ENCODE measurements around the gene C1QB. TPM values are rescaled to one million over a fixed set of nuclear protein-coding genes. Genes with fewer than 3 reads are reported as not detected.
A peak's percentile ranks its signal among the peaks of the same experiment; 100 is the strongest.

Gene C1QB
- total and polyA plus RNA-seq, 10 donors = 225 to 3,817 (median 1,581) TPM

- H3K36me3 ChIP-seq = peaks cover 0 to 17% (median 0%) of the 10 kb centered on the region in 6 donors
- TF ChIP-seq, protein P1, sequence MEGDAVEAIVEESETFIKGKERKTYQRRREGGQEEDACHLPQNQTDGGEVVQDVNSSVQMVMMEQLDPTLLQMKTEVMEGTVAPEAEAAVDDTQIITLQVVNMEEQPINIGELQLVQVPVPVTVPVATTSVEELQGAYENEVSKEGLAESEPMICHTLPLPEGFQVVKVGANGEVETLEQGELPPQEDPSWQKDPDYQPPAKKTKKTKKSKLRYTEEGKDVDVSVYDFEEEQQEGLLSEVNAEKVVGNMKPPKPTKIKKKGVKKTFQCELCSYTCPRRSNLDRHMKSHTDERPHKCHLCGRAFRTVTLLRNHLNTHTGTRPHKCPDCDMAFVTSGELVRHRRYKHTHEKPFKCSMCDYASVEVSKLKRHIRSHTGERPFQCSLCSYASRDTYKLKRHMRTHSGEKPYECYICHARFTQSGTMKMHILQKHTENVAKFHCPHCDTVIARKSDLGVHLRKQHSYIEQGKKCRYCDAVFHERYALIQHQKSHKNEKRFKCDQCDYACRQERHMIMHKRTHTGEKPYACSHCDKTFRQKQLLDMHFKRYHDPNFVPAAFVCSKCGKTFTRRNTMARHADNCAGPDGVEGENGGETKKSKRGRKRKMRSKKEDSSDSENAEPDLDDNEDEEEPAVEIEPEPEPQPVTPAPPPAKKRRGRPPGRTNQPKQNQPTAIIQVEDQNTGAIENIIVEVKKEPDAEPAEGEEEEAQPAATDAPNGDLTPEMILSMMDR (IDR thresholded peaks at IDR 0.05 in 8 of 11, conservative IDR thresholded peaks at IDR 0.05 in 3 of 11) = peak; percentile 47 to 95 (median 91)
- TF ChIP-seq POLR2A (IDR thresholded peaks at IDR 0.05) = no peak
- TF ChIP-seq POLR2AphosphoS5 (IDR thresholded peaks at IDR 0.05) = peak; percentile 65 to 82 (median 71)
- peak overlapping the region in 1 of 8 donors; percentile 10 for H3K4me3 ChIP-seq
- H3K27ac ChIP-seq = peak overlapping the region in 5 of 8 donors; percentile 18 to 73 (median 54)
- intact Hi-C loops (cut with DNase I; ENCODE audit: low total_unique reads) = loop anchor here (5.0 kb wide), 2 partner anchors 220 to 510 kb away; no protein-coding TSS in a partner anchor
- H3K27me3 ChIP-seq (replicated peaks in 1 of 7) = peaks cover 0 to 55% (median 6%) of the 10 kb centered on the region in 7 donors
- 10 to 15% (median 11%) methylated on average over 18 of the region's 18 CpGs for WGBS, 5 donors
- H3K9me3 ChIP-seq = no peaks in the 10 kb centered on the region
- DNase-seq = peak; percentile 91
- H3K4me1 ChIP-seq = peaks cover 0 to 45% (median 9%) of the 10 kb centered on the region in 6 donors
Measured at GRCh38 chr1:22641906-22642636, 11.0 kb upstream of the C1QB start.

- no peak for DNase-seq
- WGBS, 5 donors = 44 to 68% (median 55%) methylated on average over 8 of the region's 8 CpGs
- Histone ChIP-seq H3K4me1 (peaks cover 0 to 38% (median 9%) of the 10 kb centered on the region in 6 donors), H3K27me3 (replicated peaks in 1 of 7) (peaks cover 0 to 57% (median 6%) of the 10 kb centered on the region in 7 donors), H3K36me3 (peaks cover 0 to 24% (median 0%) of the 10 kb centered on the region in 6 donors), H3K9me3 (no peaks in the 10 kb centered on the region), H3K4me3 (peak within 1 kb of the TSS in 5 of 8 donors; percentile 18 to 65 (median 32)), H3K27ac (peak within 1 kb of the TSS in 6 of 8 donors; percentile 20 to 80 (median 72))
- TF ChIP-seq, protein P1 (IDR thresholded peaks at IDR 0.05 in 8 of 11, conservative IDR thresholded peaks at IDR 0.05 in 3 of 11) = no peak
- TF ChIP-seq POLR2AphosphoS5 (IDR thresholded peaks at IDR 0.05) (peak; percentile 70 to 76 (median 75)), POLR2A (IDR thresholded peaks at IDR 0.05) (peak in 1 of 3 donors; percentile 4)
- intact Hi-C loops (cut with DNase I; ENCODE audit: low total_unique reads) = loop anchor here (5.0 kb wide), 2 partner anchors 221 to 511 kb away; no protein-coding TSS in a partner anchor
Measured at GRCh38 chr1:22643381-22643780, 9.7 kb upstream of the C1QB start, which contains the start of gene C1QC. C1QC (plus strand) TSS chr1:22643633; CDS start chr1:22644024, 391 bp downstream.

DNA sequence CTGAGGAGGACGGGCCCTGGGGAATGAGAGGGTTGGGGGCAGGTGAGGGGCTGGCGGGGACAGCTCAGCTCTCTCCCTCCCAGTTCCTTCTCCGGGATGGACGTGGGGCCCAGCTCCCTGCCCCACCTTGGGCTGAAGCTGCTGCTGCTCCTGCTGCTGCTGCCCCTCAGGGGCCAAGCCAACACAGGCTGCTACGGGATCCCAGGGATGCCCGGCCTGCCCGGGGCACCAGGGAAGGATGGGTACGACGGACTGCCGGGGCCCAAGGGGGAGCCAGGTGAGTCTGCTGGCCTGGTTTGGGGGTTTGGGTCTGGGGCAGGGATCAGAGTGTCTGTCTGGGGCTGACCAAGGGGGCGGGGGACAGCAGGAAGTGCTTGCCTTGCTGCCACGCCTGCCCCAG is 9.1 kb upstream of the C1QB start:
- DNase-seq = no peak
- Histone ChIP-seq H3K36me3 (peaks cover 0 to 20% (median 0%) of the 10 kb centered on the region in 6 donors), H3K4me3 (peak overlapping the region in 5 of 8 donors; percentile 18 to 65 (median 32)), H3K4me1 (peaks cover 0 to 32% (median 9%) of the 10 kb centered on the region in 6 donors), H3K27me3 (replicated peaks in 1 of 7) (peaks cover 0 to 51% (median 6%) of the 10 kb centered on the region in 7 donors), H3K9me3 (no peaks in the 10 kb centered on the region), H3K27ac (peak overlapping the region in 6 of 8 donors; percentile 20 to 80 (median 72))
- TF ChIP-seq POLR2AphosphoS5 (IDR thresholded peaks at IDR 0.05) = peak in 1 of 3 donors; percentile 62
- TF ChIP-seq, protein P1 (IDR thresholded peaks at IDR 0.05 in 8 of 11, conservative IDR thresholded peaks at IDR 0.05 in 3 of 11) = no peak
- 57 to 88% (median 81%) methylated on average over 4 to 12 of the region's 12 CpGs for WGBS, 5 donors
- intact Hi-C loops (cut with DNase I; ENCODE audit: low total_unique reads) = loop anchor here (5.0 kb wide), 2 partner anchors 222 to 512 kb away; no protein-coding TSS in a partner anchor

DNA sequence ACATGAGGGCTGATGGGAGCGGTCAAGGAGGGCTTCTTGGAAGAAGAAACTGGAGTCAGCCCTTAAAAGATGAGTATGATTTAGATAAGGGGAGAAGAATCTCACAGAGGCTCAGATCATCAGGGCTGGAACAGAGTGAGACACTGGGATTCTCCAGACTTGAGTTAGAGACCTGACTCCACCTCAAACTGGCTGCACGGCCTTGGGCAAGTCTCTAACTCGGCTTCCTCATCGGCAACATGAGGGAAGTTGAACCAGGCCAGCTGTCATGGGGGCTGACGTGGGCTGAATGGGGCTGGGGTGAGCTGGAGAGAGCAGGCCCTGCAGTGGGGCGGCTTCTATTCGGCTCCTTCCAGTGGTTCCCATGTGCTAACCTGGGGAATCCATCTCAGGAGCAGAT is 7.1 kb upstream of the C1QB start:
- H3K27me3 ChIP-seq (replicated peaks in 1 of 7) = peaks cover 0 to 34% (median 6%) of the 10 kb centered on the region in 7 donors
- DNase-seq = no peak
- WGBS, 5 donors = 55 to 71% (median 64%) methylated on average over 7 of the region's 7 CpGs
- H3K36me3 ChIP-seq = peaks cover 0 to 10% (median 0%) of the 10 kb centered on the region in 6 donors
- H3K4me1 ChIP-seq = peaks cover 0 to 17% (median 9%) of the 10 kb centered on the region in 6 donors
- no peaks in the 10 kb centered on the region for H3K9me3 ChIP-seq
- peak; percentile 19 to 53 (median 42) for TF ChIP-seq POLR2AphosphoS5 (IDR thresholded peaks at IDR 0.05)
- TF ChIP-seq POLR2A (IDR thresholded peaks at IDR 0.05) = no peak
- peak overlapping the region in 5 of 8 donors; percentile 51 to 80 (median 74) for H3K27ac ChIP-seq
- intact Hi-C loops (cut with DNase I; ENCODE audit: low total_unique reads) = no loop called here
- peak overlapping the region in 4 of 8 donors; percentile 27 to 65 (median 36) for H3K4me3 ChIP-seq
